ENCODE measurements around the gene TBL1Y.

TBL1Y gene

GRCh38 chrY:7085606-7086005, 175.1 kb downstream of the TBL1Y start:
- DNase-seq (ENCODE audit: low read depth): peak; percentile 52

- DNase-seq (ENCODE audit: low read depth): no peak
Observed at GRCh38 chrY:7092836-7093235, 182.3 kb downstream of the TBL1Y start.

GRCh38 chrY:7094365-7094764, 183.9 kb downstream of the TBL1Y start:
- DNase-seq (ENCODE audit: low read depth): no peak

- DNase-seq (ENCODE audit: low read depth): no peak
Observed at GRCh38 chrY:7097021-7097420, 186.5 kb downstream of the TBL1Y start.

GRCh38 chrY:7099742-7100141, 189.2 kb downstream of the TBL1Y start:
- DNase-seq (ENCODE audit: low read depth): peak; percentile 1

GRCh38 chrY:7102680-7103079, 192.2 kb downstream of the TBL1Y start:
- DNase-seq (ENCODE audit: low read depth): no peak

GRCh38 chrY:7107179-7107578, 196.7 kb downstream of the TBL1Y start:
- no peak for DNase-seq (ENCODE audit: low read depth)

GRCh38 chrY:7110086-7110485, 199.6 kb downstream of the TBL1Y start:
- DNase-seq (ENCODE audit: low read depth): no peak

- DNase-seq (ENCODE audit: low read depth): no peak
Observed at GRCh38 chrY:7115871-7116270, 205.4 kb downstream of the TBL1Y start.

GRCh38 chrY:7122202-7122601, 211.7 kb downstream of the TBL1Y start:
- no peak for DNase-seq (ENCODE audit: low read depth)

GRCh38 chrY:7125136-7126056, 214.9 kb downstream of the TBL1Y start:
- DNase-seq (ENCODE audit: low read depth): no peak

GRCh38 chrY:7128211-7128610, 217.7 kb downstream of the TBL1Y start:
- no peak for DNase-seq (ENCODE audit: low read depth)

All from stimulated activated CD8-positive, alpha-beta memory T cell treated with anti-CD3 and anti-CD28 coated beads, Interleukin-12 subunit alpha, Interleukin-12 subunit beta, amount 100 ng/mL, for 1 hour (primary cell).